GM13977 (cell line): ENCODE data around the gene BSND.

Experiments used
- DNase-seq: peaks from one replicate; pipeline ENCODE4 v3.0.0; 2012; ENCODE audit warnings: low spot score
- in situ Hi-C: fragments of 300-500 bp; cut with MboI; formaldehyde crosslinking; loops from one replicate; pipeline ENCODE4 v1.12.0; 2022; ENCODE audit warnings: low sequenced_read_pairs, low pct_unique_long_range_greater_than_20kb, mixed read lengths, inconsistent platforms; ENCODE audit not compliant: unreplicated experiment
- TF ChIP-seq, protein P1 (sequence below): IDR thresholded peaks from 2 replicates; pipeline ENCODE4 v1.5.1; 2012; ENCODE audit warnings: mild to moderate bottlenecking, control low read depth; ENCODE audit not compliant: insufficient read depth; ENCODE audit errors: extremely low read depth, missing control alignments

BSND gene

GRCh38 chr1:55043011-55043410 is 44.3 kb downstream of the BSND start:
- DNase-seq = no peak
- TF ChIP-seq, protein P1, sequence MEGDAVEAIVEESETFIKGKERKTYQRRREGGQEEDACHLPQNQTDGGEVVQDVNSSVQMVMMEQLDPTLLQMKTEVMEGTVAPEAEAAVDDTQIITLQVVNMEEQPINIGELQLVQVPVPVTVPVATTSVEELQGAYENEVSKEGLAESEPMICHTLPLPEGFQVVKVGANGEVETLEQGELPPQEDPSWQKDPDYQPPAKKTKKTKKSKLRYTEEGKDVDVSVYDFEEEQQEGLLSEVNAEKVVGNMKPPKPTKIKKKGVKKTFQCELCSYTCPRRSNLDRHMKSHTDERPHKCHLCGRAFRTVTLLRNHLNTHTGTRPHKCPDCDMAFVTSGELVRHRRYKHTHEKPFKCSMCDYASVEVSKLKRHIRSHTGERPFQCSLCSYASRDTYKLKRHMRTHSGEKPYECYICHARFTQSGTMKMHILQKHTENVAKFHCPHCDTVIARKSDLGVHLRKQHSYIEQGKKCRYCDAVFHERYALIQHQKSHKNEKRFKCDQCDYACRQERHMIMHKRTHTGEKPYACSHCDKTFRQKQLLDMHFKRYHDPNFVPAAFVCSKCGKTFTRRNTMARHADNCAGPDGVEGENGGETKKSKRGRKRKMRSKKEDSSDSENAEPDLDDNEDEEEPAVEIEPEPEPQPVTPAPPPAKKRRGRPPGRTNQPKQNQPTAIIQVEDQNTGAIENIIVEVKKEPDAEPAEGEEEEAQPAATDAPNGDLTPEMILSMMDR = no peak
- in situ Hi-C loops = no loop called here

- TF ChIP-seq, protein P1 = no peak
- DNase-seq = no peak
- in situ Hi-C loops = no loop called here
These were observed 45.0 kb downstream of the BSND start for GRCh38 chr1:55043726-55044125.

DNA sequence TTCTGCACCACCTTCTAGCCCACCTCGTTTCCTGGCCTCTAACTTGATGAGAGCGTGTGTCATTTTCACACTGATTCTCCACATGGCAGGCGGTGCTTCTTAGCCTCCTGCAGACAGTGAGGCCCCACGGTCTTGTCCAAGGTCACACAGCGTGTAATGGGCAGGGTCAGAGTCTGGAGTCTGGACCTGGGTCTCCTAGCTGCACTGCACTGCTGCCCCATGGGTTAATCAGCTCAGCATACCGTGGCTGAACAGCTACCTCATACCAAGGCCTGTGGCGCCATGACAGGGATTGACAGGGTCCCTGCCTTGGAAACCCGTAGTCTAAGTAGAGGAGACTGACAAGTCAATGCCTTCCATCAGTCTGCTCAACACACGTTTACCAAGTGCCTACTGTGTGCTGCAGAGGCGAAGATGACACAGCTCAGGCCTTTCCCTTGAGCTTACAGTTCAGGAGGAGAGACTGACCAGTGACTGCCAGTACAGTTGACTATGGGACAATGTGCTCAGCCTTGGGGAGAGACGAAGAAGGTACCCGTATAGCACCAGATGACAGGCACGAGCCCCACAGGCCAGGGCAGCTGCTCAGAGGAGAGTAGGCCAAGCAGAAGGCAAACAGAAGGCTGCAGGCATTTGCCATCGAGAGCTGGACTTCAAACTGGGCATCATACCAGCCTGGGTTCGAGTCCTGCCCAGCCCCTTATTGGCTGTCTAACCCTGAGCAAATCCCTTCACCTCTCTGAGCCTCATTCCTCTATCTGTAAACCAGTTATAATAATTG is 46.1 kb downstream of the BSND start:
- TF ChIP-seq, protein P1 = no peak
- DNase-seq = no peak
- in situ Hi-C loops = no loop called here

GRCh38 chr1:55045430-55045829 is 46.7 kb downstream of the BSND start:
- no peak for DNase-seq
- in situ Hi-C loops = no loop called here
- TF ChIP-seq, protein P1 = no peak

DNA sequence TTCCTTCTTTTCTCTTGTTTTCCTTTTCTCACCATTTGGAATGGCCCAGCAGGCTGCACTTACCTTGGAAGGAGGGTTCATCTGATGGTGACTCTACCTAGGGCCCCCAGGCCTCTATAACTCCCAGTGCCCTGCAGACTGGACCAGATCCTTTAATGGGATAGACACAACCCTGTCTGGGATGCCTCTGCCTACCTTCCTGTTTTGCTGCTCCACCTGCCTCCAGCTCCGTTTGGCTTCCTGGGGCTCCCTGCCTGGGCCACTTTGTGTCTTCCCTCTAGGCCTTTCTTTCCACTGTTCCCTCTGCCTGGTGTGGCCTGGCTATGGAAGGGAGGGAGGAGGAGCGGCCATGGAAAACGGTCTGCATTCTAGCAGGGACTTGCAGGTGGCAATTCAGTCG is 48.1 kb downstream of the BSND start:
- in situ Hi-C loops = no loop called here
- TF ChIP-seq, protein P1 = no peak
- no peak for DNase-seq

DNA sequence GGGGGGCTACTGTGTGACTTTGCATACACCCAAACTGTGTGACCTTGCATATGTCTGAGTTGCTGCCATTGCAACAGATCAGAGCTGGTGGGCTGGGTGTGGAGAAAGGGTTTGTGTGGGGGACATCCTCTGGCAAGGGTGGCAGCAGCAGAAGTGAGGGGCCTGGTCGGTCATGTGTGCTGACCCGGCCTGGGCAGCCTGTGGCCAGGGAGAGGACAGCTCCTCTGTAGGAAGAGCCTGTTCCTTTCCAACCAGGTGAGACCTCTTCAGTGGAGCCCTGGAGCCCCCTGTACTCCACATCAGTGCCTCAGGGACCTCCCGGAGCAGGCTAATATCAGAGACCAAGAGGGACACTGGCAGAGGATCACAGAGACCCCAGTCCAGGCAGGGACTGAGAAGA is 48.9 kb downstream of the BSND start:
- TF ChIP-seq, protein P1 = no peak
- DNase-seq = no peak
- in situ Hi-C loops = no loop called here
